Prostate gland (tissue), 2 donors: ENCODE measurements around the gene TJAP1.
"Not testable (repeated sequence)": the region's sequence is repeated elsewhere in the genome, so short reads cannot be mapped to it uniquely, and the experiment has no call there.

Experiments
- POLR2A ChIP-seq: fragments of 450-650 bp; IDR thresholded peaks from one replicate; pipeline ENCODE4 v1.6.1; 2016; ENCODE audit warnings: antibody characterized with exemption, mild to moderate bottlenecking
- POLR2AphosphoS5 ChIP-seq: sonication (generic); formaldehyde crosslinking; IDR thresholded peaks from one replicate; pipeline ENCODE4 v1.6.1; 2017; ENCODE audit warnings: antibody characterized with exemption
- TF ChIP-seq, protein P1 (sequence below), 4 experiments: fragments of 200-600 bp in 2 of 4; fragments of 450-650 bp in 2 of 4; sonication (generic) in 2 of 4; IDR thresholded peaks; 1 replicate in 3 of 4; 2 replicates in 1 of 4; pipeline ENCODE4 v1.5.1; 2016 to 2019; ENCODE audit warnings: antibody characterized with exemption in 4 of 4, mild to moderate bottlenecking in 2 of 4, moderate library complexity in 2 of 4

DNA sequence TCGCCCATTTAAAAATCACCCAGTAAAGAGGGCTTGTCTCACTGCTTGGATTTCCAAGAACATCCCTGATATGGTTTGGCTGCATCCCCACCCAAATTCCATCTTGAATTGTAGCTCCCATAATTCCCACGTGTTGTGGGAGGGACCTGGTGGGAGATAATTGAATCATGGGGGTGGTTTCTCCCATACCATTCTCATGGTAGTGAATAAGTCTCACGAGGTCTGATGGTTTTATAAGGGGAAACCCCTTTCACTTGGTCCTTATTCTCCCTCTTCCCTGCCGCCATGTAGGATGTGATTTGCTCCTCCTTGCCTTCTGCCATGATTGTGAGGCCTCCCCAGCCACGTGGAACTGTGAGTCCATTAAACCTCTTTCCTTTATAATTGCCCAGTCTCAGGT is 10.1 kb upstream of the TJAP1 start:
- not testable (repeated sequence) for TF ChIP-seq POLR2AphosphoS5, POLR2A
- TF ChIP-seq, protein P1, sequence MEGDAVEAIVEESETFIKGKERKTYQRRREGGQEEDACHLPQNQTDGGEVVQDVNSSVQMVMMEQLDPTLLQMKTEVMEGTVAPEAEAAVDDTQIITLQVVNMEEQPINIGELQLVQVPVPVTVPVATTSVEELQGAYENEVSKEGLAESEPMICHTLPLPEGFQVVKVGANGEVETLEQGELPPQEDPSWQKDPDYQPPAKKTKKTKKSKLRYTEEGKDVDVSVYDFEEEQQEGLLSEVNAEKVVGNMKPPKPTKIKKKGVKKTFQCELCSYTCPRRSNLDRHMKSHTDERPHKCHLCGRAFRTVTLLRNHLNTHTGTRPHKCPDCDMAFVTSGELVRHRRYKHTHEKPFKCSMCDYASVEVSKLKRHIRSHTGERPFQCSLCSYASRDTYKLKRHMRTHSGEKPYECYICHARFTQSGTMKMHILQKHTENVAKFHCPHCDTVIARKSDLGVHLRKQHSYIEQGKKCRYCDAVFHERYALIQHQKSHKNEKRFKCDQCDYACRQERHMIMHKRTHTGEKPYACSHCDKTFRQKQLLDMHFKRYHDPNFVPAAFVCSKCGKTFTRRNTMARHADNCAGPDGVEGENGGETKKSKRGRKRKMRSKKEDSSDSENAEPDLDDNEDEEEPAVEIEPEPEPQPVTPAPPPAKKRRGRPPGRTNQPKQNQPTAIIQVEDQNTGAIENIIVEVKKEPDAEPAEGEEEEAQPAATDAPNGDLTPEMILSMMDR (IDR thresholded peaks at IDR 0.05): not testable (repeated sequence)
